ENCODE data around the gene CERS6. TPM values are rescaled to one million over a fixed set of nuclear protein-coding genes. Genes with fewer than 3 reads are reported as not detected.
"Not testable (repeated sequence)": the region's sequence is repeated elsewhere in the genome, so short reads cannot be mapped to it uniquely, and the experiment has no call there.

The CERS6 gene
- total and polyA plus RNA-seq, 8 donors, result 18.8 to 24.5 (median 22.1) TPM

DNA sequence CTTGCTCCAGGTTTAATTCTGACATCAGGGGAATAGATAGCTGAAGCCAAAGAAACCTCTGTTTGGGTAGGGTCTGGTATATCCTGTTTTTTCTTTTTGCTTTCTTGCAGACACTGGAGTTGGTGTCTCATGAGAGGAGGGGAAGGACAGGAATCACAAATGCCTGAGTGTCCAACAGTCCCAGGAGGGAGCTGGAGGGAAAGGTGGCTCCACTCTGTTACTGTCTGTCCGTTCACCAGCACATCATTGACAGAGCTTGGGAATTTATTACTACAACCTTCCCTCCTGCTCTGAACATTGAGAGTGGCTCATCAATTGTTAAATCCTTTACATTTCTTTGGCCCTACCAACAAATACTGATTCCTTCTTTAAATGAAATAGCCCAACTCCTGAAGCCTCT is 194.1 kb downstream of the CERS6 start:
- H3K27ac ChIP-seq, result no peak overlapping the region
- peaks cover 0 to 12% of the 10 kb centered on the region in 2 donors for H3K4me1 ChIP-seq
- intact Hi-C loops (cut with DNase I), result no loop called here
- ATAC-seq, result no peak
- H3K36me3 ChIP-seq, result no peaks in the 10 kb centered on the region
- DNase-seq, result no peak
- TF ChIP-seq, protein P1, sequence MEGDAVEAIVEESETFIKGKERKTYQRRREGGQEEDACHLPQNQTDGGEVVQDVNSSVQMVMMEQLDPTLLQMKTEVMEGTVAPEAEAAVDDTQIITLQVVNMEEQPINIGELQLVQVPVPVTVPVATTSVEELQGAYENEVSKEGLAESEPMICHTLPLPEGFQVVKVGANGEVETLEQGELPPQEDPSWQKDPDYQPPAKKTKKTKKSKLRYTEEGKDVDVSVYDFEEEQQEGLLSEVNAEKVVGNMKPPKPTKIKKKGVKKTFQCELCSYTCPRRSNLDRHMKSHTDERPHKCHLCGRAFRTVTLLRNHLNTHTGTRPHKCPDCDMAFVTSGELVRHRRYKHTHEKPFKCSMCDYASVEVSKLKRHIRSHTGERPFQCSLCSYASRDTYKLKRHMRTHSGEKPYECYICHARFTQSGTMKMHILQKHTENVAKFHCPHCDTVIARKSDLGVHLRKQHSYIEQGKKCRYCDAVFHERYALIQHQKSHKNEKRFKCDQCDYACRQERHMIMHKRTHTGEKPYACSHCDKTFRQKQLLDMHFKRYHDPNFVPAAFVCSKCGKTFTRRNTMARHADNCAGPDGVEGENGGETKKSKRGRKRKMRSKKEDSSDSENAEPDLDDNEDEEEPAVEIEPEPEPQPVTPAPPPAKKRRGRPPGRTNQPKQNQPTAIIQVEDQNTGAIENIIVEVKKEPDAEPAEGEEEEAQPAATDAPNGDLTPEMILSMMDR (IDR thresholded peaks at IDR 0.05), result no peak
- no peak overlapping the region for H3K4me3 ChIP-seq
- no peaks in the 10 kb centered on the region for H3K9me3 ChIP-seq
- no peaks in the 10 kb centered on the region for H3K27me3 ChIP-seq

DNA sequence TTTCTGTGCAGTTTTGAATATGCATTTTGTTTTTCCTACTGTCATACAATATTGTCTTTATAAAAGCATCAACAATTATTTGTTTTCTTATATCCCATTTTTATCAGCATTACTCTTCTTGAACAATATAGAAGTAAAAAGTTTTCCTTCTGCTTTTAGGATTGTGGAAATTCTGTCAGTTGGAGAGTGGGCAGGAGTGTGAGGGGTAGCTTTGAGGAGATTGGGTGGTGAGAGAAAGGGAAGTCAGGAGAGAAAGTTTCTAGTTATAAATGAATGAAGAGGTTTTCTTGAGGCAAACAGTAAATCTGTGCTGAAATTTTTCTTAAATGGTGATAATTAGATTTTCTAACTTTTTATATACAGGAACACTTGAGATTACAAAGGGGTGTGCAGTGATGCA is 194.7 kb downstream of the CERS6 start:
- TF ChIP-seq, protein P1 (IDR thresholded peaks at IDR 0.05), result no peak
- Histone ChIP-seq H3K4me3 (no peak overlapping the region), H3K9me3 (no peaks in the 10 kb centered on the region), H3K36me3 (no peaks in the 10 kb centered on the region), H3K27me3 (no peaks in the 10 kb centered on the region), H3K4me1 (peaks cover 0 to 12% of the 10 kb centered on the region in 2 donors), H3K27ac (no peak overlapping the region)
- ATAC-seq (no peak), DNase-seq (no peak)
- intact Hi-C loops (cut with DNase I), result no loop called here

DNA sequence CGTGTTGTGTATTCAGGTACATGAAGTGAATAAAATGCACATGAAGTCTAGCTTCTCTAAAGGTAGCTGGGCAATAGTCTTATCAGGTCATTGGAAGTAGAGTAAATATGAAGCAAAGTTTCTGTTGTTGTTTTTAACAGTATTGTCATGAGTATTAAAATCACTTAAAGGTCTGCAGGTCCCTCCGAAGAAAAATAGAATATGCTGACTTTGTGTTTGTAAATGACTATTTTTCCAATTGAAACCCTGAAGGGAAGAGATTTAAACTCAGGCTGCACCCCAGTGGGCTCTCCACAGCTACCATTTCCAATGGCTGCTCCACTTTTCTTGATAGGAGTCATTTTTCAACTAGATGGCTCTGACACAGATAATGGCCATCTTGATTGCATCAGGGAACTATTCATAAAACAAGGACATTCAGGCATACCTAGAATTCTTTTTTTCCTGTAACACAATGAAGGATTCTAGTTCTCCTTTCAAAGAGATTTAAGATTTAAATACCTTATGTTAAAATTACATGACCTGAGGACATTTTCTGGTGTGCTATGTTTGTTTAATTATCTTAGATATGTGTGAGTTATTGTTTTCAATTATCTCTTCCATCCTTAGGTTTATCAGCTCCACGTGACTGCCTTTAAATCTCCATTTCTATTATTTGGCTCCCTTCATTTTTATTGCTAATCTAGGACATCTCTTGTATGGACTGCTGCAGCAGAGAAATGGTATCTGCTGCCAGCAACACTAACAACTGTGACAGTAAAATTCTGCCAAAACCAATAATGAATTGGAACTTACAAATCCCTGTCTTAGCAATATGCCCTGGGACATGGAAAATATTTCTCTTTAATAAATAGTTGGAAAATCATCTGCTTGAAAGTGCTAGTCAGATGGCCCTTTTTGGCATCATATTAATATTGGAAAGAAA is 197.2 kb downstream of the CERS6 start:
- peaks cover 0 to 12% of the 10 kb centered on the region in 2 donors for H3K4me1 ChIP-seq
- TF ChIP-seq, protein P1 (IDR thresholded peaks at IDR 0.05), result no peak
- no peak overlapping the region for H3K4me3 ChIP-seq
- no peak overlapping the region for H3K27ac ChIP-seq
- DNase-seq (no peak), ATAC-seq (no peak)
- H3K9me3 ChIP-seq, result no peaks in the 10 kb centered on the region
- no peaks in the 10 kb centered on the region for H3K36me3 ChIP-seq
- intact Hi-C loops (cut with DNase I), result no loop called here
- no peaks in the 10 kb centered on the region for H3K27me3 ChIP-seq

DNA sequence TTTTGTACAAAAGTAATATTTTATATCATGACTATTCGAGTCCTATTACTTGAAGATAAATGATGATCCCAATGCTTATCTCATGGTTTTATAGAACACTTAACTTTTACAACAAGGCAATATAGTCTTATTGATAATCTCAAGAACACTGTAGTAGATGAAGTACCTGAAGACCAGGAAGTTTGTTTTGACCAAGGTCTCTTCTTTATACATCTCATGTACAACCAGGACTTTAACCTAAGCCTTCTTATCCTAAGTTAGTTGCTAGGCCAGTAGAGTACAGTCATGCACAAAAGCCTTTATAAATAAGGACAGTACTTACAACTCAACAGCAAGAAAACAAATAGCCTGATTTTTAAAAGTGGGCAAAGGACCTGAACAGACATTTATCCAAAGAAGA is 198.6 kb downstream of the CERS6 start:
- TF ChIP-seq, protein P1 (IDR thresholded peaks at IDR 0.05), result no peak
- intact Hi-C loops (cut with DNase I), result no loop called here
- no peak overlapping the region for H3K4me3 ChIP-seq
- no peaks in the 10 kb centered on the region for H3K9me3 ChIP-seq
- no peaks in the 10 kb centered on the region for H3K27me3 ChIP-seq
- ATAC-seq (no peak), DNase-seq (no peak)
- H3K36me3 ChIP-seq, result no peaks in the 10 kb centered on the region
- no peaks in the 10 kb centered on the region for H3K4me1 ChIP-seq
- no peak overlapping the region for H3K27ac ChIP-seq

DNA sequence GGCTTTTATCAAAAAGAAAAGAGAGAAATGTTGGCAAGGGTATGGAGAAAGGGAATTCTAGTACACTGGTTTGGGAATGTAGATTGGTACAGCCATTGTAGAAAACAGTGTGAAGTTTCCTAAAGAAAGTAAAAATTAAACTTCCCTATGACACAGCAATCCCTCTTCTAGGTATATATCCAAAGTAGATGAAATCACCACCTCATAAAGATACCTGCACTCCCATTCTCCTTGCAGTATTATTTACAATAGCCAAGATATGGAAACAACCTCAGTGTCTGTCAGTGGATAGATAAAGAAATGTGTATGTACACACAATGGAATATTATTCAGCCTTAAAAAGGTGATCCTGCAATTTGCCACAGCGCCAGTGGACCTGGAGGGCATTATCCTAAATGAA is 199.1 kb downstream of the CERS6 start:
- Histone ChIP-seq H3K36me3 (no peaks in the 10 kb centered on the region), H3K4me1 (no peaks in the 10 kb centered on the region), H3K4me3 (no peak overlapping the region), H3K27ac (no peak overlapping the region), H3K9me3 (no peaks in the 10 kb centered on the region), H3K27me3 (no peaks in the 10 kb centered on the region)
- no peak for DNase-seq
- TF ChIP-seq, protein P1 (IDR thresholded peaks at IDR 0.05), result no peak
- ATAC-seq, result no peak
- intact Hi-C loops (cut with DNase I), result no loop called here

DNA sequence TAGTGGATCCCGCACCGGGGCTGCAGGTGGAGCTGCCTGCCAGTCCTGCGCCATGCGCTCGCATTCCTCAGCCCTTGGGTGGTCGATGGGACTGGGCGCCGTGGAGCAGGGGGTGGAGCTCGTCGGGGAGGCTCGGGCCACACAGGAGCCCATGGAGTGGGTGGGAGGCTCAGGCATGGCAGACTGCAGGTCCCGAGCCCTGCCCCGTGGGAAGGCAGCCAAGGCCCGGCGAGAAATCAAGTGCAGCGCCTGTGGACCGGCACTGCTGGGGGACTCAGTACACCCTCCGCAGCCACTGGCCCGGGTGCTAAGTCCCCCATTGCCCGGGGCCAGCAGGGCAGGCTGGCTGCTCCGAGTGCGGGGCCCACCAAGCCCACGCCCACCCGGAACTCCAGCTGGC is 201.3 kb downstream of the CERS6 start:
- intact Hi-C loops (cut with DNase I); H3K36me3 ChIP-seq; H3K4me3 ChIP-seq; H3K4me1 ChIP-seq; H3K27me3 ChIP-seq; H3K27ac ChIP-seq; DNase-seq; H3K9me3 ChIP-seq; ATAC-seq: not testable (repeated sequence)
